B cell (primary cell): ENCODE data around the gene RAD51B.

ENCODE experiments used
- CTCF ChIP-seq: fragments of 200-600 bp; IDR thresholded peaks from one replicate; pipeline ENCODE4 v1.8.0; 2022; ENCODE audit warnings: antibody characterized with exemption, mild to moderate bottlenecking
- EZH2 ChIP-seq: IDR thresholded peaks from 2 replicates; pipeline ENCODE4 v1.6.1; 2012; ENCODE audit warnings: borderline replicate concordance, low read depth, mild to moderate bottlenecking, moderate library complexity, low read length; ENCODE audit not compliant: insufficient read depth, poor library complexity, severe bottlenecking

DNA sequence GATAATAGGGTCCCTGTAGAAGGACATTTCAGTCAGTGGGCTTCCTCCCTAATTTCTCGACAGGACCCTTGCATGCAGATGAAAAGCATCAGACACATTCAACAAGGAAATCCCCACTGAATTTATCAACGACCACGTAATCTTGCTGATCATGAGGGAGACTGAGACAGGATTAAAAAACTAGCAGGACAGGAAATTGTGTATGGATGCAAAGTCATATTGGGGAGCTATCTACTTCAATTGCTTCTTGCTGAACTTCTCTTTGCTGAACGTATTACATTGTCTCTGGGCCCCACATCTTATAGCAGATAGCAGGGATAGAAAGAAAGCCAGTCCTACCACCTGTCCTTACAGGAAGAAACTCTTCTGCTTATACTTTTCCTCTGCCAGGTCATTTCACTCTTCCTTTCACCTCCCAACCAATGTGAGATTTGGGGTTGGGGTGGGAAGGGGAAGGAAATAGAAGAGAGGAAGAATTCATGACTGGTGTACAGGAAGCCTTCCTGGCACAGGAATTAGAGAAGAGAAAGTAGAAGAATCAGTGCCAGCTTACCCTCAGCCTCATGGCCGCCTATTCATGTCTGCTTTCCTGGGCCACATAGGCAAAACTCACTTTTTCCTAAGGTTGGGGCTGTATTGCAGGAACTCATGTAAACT lies 640.0 kb downstream of the RAD51B start:
- TF ChIP-seq CTCF (no peak), EZH2 (no peak)
